GM21786 (cell line): ENCODE data around the gene CASP4.
"Not testable (repeated sequence)": the region's sequence is repeated elsewhere in the genome, so short reads cannot be mapped to it uniquely, and the experiment has no call there.

Experiments
- ATAC-seq: cut with Tn5 transposase; IDR thresholded peaks from one replicate; pipeline ENCODE4 v1.9.1; 2021; ENCODE audit not compliant: unreplicated experiment

CASP4 gene

DNA sequence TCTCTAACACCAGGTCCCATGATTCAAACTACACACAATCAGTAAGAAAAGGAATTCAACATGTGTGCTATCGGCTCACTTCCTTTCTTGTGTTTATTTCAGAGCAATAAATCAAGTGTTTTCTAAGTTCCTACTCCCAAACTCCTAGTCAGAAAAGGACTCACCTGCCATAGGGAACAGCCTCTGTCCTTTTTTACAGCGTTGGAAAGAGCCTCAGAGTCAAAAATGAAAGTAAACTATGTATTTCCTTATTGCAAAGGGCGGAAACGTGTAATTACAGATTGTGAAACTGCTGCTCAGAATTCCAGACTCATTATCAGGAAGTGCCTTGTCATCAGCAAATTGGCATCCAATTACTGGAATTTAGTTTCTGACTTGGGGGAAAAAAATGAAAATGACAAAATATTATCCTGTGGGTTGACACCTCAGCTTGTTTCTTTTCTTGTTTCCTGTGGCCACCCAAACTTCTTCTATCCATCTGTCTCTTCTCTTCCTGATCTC is at the start of gene CASP4:
TSS of gene CASP4 (minus strand) at position 220 of the 501 bp plus-strand sequence. CDS start at position 171, 49 bp downstream.
- ATAC-seq = peak; percentile 91

DNA sequence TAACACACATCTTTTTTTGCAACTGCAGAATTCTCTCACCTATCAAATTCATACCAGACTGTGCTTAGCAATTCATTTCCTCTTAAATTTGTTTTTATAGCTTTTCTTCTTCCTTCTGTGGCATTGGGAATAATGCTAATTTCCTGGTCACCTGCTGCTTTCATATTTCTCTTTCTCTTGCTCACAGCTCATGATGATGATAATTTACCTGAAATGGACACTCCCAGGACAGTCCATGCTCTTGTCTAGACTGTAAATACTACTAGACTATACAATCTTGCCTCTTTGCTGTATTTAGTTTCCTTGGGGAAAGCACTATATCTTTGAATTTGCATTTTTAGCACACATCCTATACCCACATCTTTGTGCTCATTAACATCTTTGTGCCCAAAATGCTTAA is 39.1 kb upstream of the CASP4 start:
- ATAC-seq = no peak

DNA sequence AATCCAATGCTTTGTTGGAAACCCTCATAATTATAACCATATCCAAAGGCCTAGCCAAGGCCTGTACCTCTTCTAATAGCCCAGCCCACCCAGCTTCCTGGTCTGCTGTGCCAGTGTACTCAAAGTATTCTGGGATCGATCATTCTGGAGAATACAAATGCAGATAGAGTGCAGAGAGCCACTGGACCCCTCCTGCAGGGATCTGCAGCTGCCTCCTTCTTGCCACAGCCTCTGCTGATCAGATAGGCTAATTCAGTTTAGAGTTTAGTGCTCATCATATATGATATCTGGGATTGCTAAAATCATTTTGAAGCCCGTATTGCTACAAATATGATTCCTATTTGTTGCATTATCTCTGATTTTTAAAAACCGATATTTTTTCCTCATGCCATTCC is 37.1 kb upstream of the CASP4 start:
- ATAC-seq = no peak

DNA sequence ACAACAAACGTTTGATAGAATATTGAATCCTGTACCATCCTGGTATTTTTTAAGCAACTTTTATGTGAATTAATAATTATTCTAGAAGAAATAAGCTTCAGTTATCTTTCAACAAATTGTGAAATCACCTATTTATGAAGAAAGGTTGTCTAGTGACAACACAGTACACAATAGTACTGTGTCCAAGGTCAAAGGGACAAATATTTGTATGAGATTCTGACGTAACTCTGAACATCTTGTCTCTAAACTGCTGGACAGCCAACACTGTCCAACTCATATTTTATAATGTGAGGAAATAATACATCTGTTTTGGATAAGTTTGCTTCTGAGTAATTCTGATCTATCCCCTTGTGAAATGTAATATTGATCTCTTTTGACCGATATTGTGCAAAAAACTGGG is 35.6 kb upstream of the CASP4 start:
- ATAC-seq = no peak

DNA sequence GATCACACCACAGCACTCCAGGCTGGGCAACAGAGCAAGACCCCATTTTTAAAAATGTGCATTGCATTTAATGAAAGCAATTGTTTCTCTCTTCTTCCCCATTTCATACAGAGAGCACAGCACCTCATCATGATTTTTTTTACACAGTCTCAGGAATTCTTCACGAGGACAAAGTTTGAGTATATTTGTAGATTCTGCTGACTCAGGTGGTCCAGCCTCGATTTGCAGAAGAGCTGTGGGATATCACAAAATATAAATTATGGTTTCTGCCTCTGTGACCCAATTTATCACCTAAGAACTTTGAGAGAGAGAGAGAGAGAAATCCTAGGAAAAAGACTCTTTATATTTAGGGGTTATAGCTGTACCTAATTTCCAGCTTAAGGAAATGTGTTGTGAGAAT is 34.8 kb upstream of the CASP4 start:
- ATAC-seq = no peak

DNA sequence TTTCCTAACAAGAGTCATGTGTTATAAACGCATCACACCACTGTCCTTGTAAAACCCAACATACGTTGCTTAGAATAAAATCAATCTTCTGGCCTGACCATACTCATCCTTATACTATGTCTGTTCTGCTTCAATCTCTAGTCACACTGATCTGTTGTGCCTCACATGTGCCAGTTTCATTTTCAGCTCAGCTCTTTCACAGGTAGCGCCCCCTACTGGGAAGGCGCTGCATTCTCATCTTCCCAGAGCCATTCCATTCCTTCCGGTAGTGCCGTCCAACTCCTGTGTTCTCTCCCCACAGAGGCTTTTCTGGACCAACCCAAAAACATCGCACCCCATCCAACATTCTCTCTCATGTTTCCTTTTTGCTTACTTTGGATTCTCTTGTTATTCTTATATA is 32.4 kb upstream of the CASP4 start:
- peak; percentile 83 for ATAC-seq

DNA sequence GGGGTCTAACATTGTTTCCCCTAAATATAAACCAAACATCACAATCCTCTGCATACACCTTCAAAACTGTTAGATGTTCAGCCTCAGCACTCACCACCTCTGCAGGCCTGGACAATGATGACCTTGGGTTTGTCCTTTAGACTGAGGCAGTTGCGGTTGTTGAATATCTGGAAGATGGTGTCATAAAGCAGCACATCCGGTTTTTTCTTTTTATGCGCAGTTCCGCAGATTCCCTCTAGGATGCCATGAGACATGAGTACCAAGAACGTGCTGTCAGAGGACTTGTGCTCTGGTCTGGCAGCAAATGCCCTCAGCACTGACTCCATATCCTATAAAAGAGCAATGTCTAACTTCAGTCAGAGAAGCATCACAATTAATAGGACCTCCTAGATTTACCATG is 31.8 kb upstream of the CASP4 start:
- ATAC-seq = no peak

DNA sequence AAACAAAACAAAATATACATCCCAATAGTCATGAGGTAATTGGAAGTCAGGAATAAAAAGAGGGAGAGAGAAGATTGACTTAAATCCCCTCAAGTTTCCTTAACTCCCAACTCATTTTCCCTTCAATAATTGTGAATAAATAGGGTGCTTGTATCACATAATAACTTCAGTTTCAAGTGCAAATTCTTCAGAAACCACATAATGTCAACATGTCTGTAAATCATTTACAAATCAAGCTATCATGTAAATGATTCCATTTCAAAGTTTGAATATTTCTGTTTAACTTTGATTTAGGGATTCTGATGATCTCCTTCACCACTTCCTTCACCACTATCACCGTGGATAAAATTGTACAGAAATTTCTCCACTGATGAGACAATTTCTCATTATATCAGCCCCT is 31.3 kb upstream of the CASP4 start:
- no peak for ATAC-seq

DNA sequence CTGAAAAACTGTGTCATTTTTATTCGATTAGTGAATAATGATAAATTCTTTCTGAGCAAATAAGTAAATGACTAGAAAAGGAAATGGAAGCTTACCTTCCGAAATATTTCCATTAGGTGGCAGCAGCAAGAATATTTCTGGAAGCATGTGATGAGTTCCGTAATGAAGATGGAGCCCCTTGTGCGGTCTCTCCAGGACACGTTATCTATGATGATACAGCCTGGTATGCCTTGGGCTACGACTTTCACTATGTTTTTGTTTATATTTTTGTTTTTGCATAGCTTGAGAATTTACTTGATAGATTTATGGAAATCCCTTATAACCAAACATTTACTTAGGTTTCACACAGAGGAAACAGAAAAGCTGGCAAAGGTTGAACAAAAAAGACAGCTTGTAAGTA is 28.9 kb upstream of the CASP4 start:
- ATAC-seq = no peak

DNA sequence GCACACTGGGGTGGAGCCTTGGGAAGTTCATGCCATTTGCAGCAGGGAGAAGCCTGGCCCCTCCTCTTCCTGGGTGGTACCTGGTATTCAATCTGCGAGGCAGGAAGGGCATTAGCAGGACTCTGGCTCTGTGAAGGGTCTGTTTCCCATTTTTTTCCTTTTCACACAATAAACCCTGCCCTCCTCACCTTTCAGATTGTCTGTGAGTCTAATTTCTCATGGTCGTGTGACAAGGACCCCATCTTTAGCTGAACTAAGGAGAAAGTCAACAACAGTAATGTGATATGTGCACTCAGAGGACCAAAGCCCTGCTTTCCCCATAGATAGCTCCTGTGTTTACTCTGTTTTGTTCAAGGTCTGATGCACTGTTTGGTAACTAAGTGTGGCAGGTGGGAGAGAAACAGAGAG is 26.6 kb upstream of the CASP4 start:
- ATAC-seq = no peak

DNA sequence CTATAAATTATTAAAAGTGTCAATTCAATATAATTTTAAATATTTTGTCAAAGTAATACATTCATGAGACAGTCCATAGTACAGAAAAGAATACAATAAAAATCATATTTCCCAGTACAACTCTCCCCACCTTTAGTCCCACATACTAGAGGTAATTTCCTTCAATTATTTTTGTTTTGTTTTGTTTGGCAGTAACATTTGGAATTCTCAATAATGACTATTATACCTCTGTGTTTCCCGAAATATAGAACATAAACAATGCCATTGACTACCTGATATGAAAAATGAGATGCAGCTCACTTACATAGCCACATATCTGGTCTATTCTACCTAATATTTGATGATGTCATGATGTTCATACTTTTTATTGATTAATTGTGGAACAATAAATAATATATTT is 24.4 kb upstream of the CASP4 start:
- ATAC-seq = no peak

DNA sequence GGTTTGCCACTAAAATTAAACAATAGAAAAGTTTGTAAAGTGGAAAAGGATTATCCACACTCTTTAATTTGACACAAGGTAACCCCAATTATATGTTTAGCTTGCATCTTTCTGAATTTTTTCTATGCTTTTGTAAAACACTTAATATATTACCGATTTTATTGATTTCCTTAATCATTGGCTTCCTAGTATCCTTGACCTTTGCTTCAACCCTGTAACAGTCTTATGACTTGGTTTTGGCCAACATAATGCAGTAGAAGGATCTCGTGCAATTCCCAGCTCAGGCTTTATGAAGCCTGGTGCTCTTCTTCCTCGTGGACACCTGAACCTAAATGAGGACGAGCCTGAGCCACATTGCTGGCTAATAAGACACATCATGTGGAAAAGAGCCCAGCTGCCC is 23.6 kb upstream of the CASP4 start:
- no peak for ATAC-seq

DNA sequence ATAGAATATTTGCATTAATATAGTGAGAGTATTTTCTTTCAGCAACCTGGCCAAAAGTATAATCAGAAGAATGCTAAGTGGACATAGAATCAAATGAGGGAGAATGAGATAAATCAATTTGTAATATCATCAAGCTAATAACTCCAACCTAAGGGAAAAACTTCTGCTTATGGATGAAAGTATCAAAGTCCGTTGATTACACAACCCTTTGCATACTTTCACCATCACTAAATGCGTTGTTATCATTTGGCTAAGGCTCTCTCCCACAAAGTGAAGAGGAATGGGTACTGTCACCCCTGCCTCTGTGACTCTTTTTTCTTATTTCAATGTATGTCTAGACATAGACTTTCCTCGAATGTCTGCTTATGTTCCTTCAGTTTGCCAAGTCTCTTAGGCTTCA is 16.4 kb upstream of the CASP4 start:
- no peak for ATAC-seq

DNA sequence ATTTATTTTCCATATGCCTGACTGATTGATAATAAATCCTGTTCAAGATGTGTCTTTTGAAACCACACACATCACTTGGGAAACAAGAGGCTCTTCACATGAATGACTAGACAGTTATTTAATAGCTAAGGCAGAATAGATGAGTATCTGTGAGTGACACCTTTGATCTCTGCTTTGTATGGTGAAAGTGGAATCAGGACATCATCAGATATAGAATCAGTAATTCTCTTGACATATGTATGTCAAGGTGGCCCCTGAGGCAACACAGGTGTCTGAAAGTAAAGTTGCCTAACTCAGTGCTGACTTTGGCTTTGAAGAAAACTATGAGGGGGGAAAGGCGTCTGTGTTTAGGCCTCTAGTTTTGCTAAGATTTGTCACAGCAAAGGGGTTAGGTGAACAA is 11.5 kb upstream of the CASP4 start:
- no peak for ATAC-seq

DNA sequence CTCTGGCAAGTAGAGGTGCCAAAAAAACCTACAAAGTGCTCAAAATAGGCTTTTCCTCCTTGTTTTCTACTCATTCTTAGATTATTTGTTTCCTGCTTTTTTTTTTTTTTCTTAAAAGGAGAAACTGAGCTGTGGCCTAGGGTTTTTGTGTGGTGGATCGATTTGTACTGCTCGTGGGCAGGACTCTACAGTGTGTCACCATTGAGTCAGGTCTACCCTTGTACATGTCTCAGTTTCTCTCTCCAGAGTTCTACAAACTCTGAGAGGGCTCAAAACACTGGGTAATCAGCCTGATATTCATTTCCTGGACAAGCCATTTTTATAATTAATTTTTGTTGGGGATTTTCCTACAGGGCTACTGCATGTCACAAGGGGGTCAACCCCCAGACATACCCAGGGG is 5.2 kb upstream of the CASP4 start:
- no peak for ATAC-seq

DNA sequence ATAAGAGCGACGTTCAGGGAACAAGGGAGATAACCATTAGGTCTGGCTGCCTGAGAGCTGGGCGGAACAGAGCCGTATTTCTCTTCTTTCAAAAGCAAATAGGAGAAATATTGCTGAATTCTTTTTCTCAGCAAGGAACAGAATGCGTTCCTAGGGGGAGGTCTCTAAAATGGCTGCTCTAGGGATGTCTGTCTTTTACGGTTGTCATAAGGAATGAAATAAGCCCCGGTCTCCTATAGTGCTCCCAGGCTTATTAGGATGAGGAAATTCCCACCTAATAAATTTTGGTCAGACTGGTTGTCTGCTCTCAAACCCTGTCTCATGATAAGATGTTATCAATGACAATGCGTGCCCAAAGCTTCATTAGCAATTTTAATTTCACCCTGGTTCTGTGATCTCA is 4.5 kb upstream of the CASP4 start:
- ATAC-seq = not testable (repeated sequence)

DNA sequence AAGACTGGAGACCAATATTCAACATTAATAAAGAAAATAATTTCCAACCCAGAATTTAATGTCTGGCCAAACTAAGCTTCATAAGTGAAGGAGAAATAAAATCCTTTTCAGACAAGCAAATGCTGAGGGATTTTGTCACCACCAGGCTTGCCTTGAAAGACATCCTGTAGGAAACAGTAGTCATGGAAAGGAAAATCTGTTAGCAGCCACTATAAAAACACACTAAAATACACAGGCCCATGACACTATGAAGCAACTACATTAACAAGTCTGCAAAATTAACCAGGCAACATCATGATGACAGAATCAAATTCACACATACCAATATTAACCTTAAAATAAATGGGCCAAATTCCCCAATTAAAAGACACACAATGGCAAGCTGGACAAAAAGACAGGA is 2.4 kb upstream of the CASP4 start:
- no peak for ATAC-seq

DNA sequence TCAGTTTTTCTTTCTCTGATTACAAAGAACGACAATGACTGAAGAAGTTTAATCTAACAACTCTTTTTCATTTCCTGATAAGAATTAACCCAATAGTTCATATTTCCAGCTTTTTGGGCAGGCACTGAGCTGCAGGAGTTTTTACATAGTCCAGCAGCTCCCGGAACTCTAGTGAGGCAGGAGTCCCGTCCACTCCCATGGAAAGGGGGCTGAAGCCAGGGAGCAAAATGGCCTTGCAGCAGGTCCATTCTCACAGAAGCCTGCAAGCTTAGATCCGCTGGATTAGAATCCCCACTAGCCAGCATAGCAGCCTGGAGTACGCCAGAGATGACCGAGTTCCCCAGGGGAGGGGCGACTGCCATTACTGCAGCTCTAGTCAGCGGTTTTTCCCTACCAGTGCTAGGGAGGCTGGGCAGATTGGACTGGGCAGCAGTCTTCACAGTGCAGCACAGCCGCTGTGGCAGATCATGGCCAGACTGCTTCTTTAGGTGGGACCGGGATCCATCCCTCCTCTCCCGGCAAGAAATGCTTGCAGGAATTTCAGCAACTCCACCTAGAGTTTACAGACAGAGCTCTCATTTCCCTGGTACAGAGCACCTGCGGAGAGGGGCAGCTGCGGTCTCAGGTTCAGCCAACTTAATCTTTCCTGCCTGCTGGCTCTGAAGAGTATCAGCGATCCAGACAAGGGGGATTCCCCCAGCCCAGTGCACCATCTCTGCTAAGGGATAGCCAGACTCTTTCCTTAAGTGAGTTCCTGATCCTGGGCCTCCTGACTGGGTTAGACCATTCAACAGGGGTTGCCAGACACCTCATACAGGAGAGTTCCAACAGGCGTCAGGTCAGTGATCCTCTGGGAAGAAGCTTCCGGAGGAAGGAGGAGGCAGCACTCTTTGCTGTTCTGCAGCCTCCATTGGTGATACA is 742 bp upstream of the CASP4 start:
- no peak for ATAC-seq

DNA sequence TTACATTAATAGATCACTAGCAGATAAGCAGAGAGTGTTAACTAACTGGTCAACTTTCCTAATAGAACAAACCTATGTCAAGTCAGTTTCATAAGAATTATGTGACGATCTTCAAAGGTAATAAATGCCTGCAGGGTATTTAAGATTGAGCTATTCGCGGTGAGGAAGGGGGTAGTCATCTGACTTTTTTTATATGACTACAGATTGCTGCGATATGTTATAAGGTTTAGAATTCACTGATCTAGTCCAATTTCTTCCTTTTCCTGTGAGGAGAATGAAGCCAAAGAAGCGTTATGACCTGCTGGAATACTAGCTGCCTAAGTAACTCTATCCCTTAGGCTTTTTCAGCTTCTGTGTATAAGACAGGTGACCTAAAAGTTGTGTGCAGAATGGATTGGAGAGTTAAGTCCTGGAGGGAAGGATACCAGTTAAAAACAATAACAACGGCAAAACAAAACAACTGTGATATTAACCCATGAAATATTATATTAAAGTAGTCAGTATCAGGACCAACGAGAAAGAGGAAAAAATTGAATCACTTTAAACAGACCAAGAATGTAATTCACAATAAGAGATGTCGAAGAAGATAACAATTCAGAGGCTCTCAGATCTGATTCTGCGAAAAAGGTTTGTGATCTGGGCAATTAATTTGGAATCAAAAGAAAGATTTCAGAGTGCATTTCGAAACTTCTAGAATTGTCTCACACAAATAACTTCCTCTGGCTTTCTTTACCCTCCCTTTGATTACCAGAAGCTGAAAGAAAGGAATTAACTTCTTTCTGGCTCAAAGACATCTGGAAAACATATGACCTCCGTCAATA is 630 bp downstream of the CASP4 start:
- ATAC-seq = peak; percentile 8

DNA sequence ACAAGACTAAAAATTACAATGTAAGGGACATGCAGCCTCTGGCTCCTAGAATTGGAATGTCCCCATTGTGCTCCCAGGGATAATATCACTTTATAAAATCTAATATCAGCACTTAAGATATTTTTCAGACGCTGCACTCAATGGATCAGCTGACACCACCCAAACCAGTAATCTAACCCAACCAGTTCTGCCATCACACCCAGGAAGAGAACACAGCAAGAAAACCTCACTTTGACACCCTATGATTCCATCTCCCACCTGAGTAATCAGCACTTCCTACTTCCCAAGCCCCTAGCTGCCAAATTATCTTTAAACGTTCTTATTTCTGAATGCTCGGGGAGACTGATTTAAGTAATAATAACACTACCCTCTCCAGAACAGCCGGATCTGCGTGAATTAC is 2.6 kb downstream of the CASP4 start:
- no peak for ATAC-seq

DNA sequence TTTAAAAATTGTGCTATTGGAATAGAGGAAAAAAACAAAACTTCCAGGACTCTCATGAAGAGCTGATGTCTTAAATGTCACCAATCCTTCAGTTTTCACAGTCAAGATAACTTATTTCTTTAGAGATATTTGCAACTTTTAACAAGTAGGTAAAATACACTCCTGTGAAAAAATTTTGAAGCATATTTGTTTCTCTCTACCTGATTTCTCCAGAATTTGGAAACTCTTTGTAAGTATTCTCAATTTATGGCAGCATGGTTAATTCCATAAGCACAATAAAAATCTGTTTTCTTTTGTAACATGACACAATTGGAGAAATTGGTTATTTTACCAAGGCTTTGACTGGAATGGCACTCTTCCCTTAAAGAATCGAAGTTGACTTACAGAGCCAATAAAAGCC is 4.1 kb downstream of the CASP4 start:
- no peak for ATAC-seq

DNA sequence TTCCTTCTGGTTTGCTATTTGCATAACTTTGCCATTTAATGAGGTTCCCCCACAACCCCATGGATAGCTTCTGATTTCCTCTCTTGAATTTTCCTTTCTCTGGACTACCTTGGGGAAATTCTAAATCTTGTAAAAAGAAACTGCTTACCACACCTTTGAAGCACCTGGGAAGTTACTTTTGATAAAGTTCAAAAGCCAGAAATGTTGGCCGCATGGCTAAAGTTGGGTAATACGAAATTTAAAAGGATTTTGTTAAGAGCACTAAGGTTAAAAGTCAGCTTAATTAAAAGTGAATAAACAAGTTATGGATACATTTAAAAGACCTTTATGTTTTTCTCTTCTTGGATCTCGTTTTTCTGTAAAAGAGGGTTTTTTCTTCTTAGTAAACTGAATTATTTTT is 5.5 kb downstream of the CASP4 start:
- no peak for ATAC-seq
